Trophoblast cell (in vitro differentiated cells and primary cell): ENCODE measurements around the gene PHAX.

Experiments
- DNase-seq, 2 donors: peaks; one replicate each; pipeline ENCODE4 v3.0.0-alpha.2; 2016
- H2AFZ ChIP-seq: 2 replicates; pipeline ENCODE4 v1.6.1; 2013; ENCODE audit warnings: low read length, moderate library complexity, mild to moderate bottlenecking; ENCODE audit not compliant: insufficient read depth, poor library complexity
- H2AK5ac ChIP-seq: 2 replicates; pipeline ENCODE4 v1.6.1; 2013; ENCODE audit warnings: mild to moderate bottlenecking, low read length
- H2BK120ac ChIP-seq: 2 replicates; pipeline ENCODE4 v1.6.1; 2013; ENCODE audit warnings: low read length, mild to moderate bottlenecking, moderate library complexity; ENCODE audit not compliant: insufficient read depth, poor library complexity
- H2BK12ac ChIP-seq: 2 replicates; pipeline ENCODE4 v1.6.1; 2013; ENCODE audit warnings: mild to moderate bottlenecking, low read length, moderate library complexity
- H2BK5ac ChIP-seq: 2 replicates; pipeline ENCODE4 v1.6.1; 2013; ENCODE audit warnings: low read length, low read depth, moderate library complexity, mild to moderate bottlenecking; ENCODE audit not compliant: poor library complexity
- H3K14ac ChIP-seq: 2 replicates; pipeline ENCODE4 v1.6.1; 2013; ENCODE audit warnings: mild to moderate bottlenecking, low read length
- H3K18ac ChIP-seq: 2 replicates; pipeline ENCODE4 v1.6.1; 2013; ENCODE audit warnings: mild to moderate bottlenecking, low read length
- H3K23ac ChIP-seq: 2 replicates; pipeline ENCODE4 v1.6.1; 2013; ENCODE audit warnings: low read length
- H3K27ac ChIP-seq: 2 replicates; pipeline ENCODE4 v1.5.1; 2013; ENCODE audit warnings: low read depth, mild to moderate bottlenecking, inconsistent platforms, low read length, moderate library complexity
- H3K27me3 ChIP-seq: 2 replicates; pipeline ENCODE4 v1.6.1; 2013; ENCODE audit warnings: inconsistent platforms, mild to moderate bottlenecking, low read length, moderate library complexity; ENCODE audit not compliant: insufficient read depth
- H3K36me3 ChIP-seq, 2 experiments: 1 replicate in 1 of 2; 2 replicates in 1 of 2; pipeline ENCODE4 v1.6.1; 2013; ENCODE audit warnings: low read length in 2 of 2, mild to moderate bottlenecking in 2 of 2, moderate library complexity in 1 of 2; ENCODE audit not compliant: insufficient read depth in 2 of 2, control insufficient read depth in 1 of 2
- H3K4ac ChIP-seq: 2 replicates; pipeline ENCODE4 v1.6.1; 2013; ENCODE audit warnings: low read depth, mild to moderate bottlenecking, low read length, moderate library complexity
- H3K4me1 ChIP-seq, 2 experiments: 1 replicate in 1 of 2; 2 replicates in 1 of 2; pipeline ENCODE4 v1.6.1; 2013; ENCODE audit warnings: low read length in 2 of 2, mild to moderate bottlenecking in 2 of 2, moderate library complexity in 1 of 2; ENCODE audit not compliant: insufficient read depth in 2 of 2, control insufficient read depth in 1 of 2
- H3K4me2 ChIP-seq: 2 replicates; pipeline ENCODE4 v1.6.1; 2013; ENCODE audit warnings: inconsistent platforms, mild to moderate bottlenecking, low read length, moderate library complexity
- H3K4me3 ChIP-seq: 2 replicates; pipeline ENCODE4 v1.5.1; 2013; ENCODE audit warnings: mild to moderate bottlenecking, low read depth, low read length, inconsistent platforms
- H3K79me1 ChIP-seq: one replicate; pipeline ENCODE4 v1.6.1; 2013; ENCODE audit warnings: low read length
- H3K79me2 ChIP-seq: 2 replicates; pipeline ENCODE4 v1.6.1; 2013; ENCODE audit warnings: low read length, mild to moderate bottlenecking; ENCODE audit not compliant: control insufficient read depth, insufficient read depth, poor library complexity
- H3K9ac ChIP-seq: 2 replicates; pipeline ENCODE4 v1.6.1; 2013; ENCODE audit warnings: mild to moderate bottlenecking, low read length
- H3K9me3 ChIP-seq: 2 replicates; pipeline ENCODE4 v1.6.1; 2013; ENCODE audit warnings: low read depth, mild to moderate bottlenecking, control low read depth, inconsistent platforms, low read length; ENCODE audit not compliant: insufficient read depth
- H4K12ac ChIP-seq: 2 replicates; pipeline ENCODE4 v1.6.1; 2013; ENCODE audit warnings: low read depth, mild to moderate bottlenecking, low read length, moderate library complexity
- H4K8ac ChIP-seq: 2 replicates; pipeline ENCODE4 v1.6.1; 2013; ENCODE audit warnings: low read depth, mild to moderate bottlenecking, low read length, moderate library complexity
- H4K91ac ChIP-seq: one replicate; pipeline ENCODE4 v1.6.1; 2013; ENCODE audit warnings: low read depth, mild to moderate bottlenecking, low read length, moderate library complexity
- WGBS: extraction: QIAGEN DNeasy Blood & Tissue Kit; methylation state at CpG from one replicate; pipeline ENCODE4 v1.1.7; 2013; ENCODE audit warnings: missing lambda C conversion rate; ENCODE audit not compliant: insufficient read length, insufficient coverage; ENCODE audit errors: extremely low coverage; 5-methylcytosine and 5-hydroxymethylcytosine counted together

PHAX gene

DNA sequence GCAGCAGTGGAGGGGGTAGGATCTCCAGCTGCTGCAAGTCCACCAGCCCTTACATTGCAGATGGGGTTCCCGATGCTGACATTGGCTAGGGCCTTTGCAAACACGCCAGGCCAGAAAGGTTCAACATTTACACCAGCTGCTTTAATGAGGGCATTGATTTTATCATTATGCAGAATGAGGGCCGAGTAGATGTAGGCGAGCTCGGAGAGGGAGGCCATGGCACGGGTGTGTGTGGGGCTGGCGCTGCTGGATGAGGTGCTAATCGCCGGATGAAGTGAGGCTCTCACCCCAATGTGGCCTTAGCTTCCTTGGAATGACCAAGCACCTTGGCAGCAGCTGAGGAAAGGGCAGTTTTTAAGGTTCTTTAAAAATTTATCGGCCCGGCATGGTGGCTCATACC is 27.4 kb downstream of the PHAX start:
- H3K4ac ChIP-seq = no peak overlapping the region
- no peaks in the 10 kb centered on the region for H3K79me2 ChIP-seq
- no peak overlapping the region for H3K27ac ChIP-seq
- H3K18ac ChIP-seq = no peak overlapping the region
- H3K27me3 ChIP-seq = no peaks in the 10 kb centered on the region
- H2BK12ac ChIP-seq = no peak overlapping the region
- WGBS = no CpG with 5 or more reads among the region's 11 CpGs
- no peak overlapping the region for H3K4me2 ChIP-seq
- no peak overlapping the region for H4K12ac ChIP-seq
- H4K8ac ChIP-seq = no peak overlapping the region
- no peak overlapping the region for H2AFZ ChIP-seq
- H3K14ac ChIP-seq = no peak overlapping the region
- no peak overlapping the region for H2BK120ac ChIP-seq
- no peak overlapping the region for H2AK5ac ChIP-seq
- no peak overlapping the region for H4K91ac ChIP-seq
- no peak overlapping the region for H3K4me3 ChIP-seq
- no peaks in the 10 kb centered on the region for H3K9me3 ChIP-seq
- H2BK5ac ChIP-seq = no peak overlapping the region
- peaks cover 9% of the 10 kb centered on the region in 2 experiments for H3K36me3 ChIP-seq
- H3K79me1 ChIP-seq = no peaks in the 10 kb centered on the region
- H3K23ac ChIP-seq = no peak overlapping the region
- no peak for DNase-seq
- no peaks in the 10 kb centered on the region for H3K4me1 ChIP-seq
- no peak overlapping the region for H3K9ac ChIP-seq

DNA sequence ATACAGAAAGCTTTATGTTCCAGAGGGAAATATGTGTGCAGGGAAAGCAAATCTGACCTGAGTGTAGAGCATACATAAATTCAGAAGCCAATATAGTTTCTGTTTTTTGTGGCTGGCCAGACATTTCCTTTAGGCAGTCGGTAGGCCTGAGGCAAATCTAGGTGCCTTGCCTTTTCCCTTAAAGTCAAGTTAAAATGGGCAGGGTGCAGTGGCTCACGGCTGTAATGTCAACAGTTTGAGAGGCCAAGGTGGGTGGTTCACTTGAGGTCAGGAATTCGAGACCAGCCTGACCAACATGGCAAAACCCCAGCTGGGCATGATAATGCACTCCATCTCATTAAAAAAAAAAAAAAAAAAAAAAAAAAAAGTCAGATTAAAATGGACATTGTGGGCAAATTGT is 31.2 kb downstream of the PHAX start:
- no peak overlapping the region for H3K4me3 ChIP-seq
- H2AFZ ChIP-seq = no peak overlapping the region
- H2BK5ac ChIP-seq = no peak overlapping the region
- no peak overlapping the region for H3K9ac ChIP-seq
- H4K8ac ChIP-seq = no peak overlapping the region
- no peaks in the 10 kb centered on the region for H3K27me3 ChIP-seq
- no CpG with 5 or more reads among the region's 3 CpGs for WGBS
- H3K36me3 ChIP-seq = peaks cover 0 to 2% of the 10 kb centered on the region in 2 experiments
- H4K12ac ChIP-seq = no peak overlapping the region
- H3K27ac ChIP-seq = no peak overlapping the region
- H3K4me2 ChIP-seq = no peak overlapping the region
- H3K14ac ChIP-seq = no peak overlapping the region
- H3K79me2 ChIP-seq = no peaks in the 10 kb centered on the region
- H3K79me1 ChIP-seq = no peaks in the 10 kb centered on the region
- no peak overlapping the region for H3K4ac ChIP-seq
- H3K18ac ChIP-seq = no peak overlapping the region
- no peak overlapping the region for H3K23ac ChIP-seq
- DNase-seq = no peak
- no peaks in the 10 kb centered on the region for H3K9me3 ChIP-seq
- H2AK5ac ChIP-seq = no peak overlapping the region
- no peak overlapping the region for H4K91ac ChIP-seq
- H2BK12ac ChIP-seq = no peak overlapping the region
- H2BK120ac ChIP-seq = no peak overlapping the region
- H3K4me1 ChIP-seq = no peaks in the 10 kb centered on the region

DNA sequence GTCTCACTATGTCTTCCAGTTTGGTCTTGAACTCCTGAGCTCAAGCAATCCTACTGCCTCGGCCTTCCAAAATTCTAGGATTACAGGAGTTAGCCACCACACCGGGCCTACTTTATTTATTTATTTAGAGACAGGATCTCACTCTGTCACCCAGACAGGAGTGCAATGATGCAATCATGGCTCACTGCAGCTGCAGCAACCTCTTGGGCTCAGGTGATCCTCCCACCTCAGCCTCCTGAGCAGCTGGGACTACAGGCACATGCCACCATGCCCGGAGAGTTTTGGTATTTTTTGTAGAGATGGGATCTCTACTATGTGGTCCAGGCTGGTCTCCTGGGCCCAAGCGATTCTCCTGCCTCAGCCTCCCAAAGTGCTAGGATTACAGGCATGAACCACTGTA is 32.8 kb downstream of the PHAX start:
- Histone ChIP-seq H3K79me2 (no peaks in the 10 kb centered on the region), H2AFZ (no peak overlapping the region), H3K9me3 (no peaks in the 10 kb centered on the region), H2BK5ac (no peak overlapping the region), H3K9ac (no peak overlapping the region), H4K12ac (no peak overlapping the region), H3K4ac (no peak overlapping the region), H3K18ac (no peak overlapping the region), H3K4me2 (no peak overlapping the region), H3K36me3 (no peaks in the 10 kb centered on the region), H2BK12ac (no peak overlapping the region), H4K91ac (no peak overlapping the region), H3K27me3 (no peaks in the 10 kb centered on the region), H3K14ac (no peak overlapping the region), H4K8ac (no peak overlapping the region), H3K79me1 (no peaks in the 10 kb centered on the region), H3K4me1 (no peaks in the 10 kb centered on the region), H2AK5ac (no peak overlapping the region), H3K27ac (no peak overlapping the region), H3K4me3 (no peak overlapping the region), H2BK120ac (no peak overlapping the region), H3K23ac (no peak overlapping the region)
- DNase-seq = peak; percentile 70 to 81
- no CpG with 5 or more reads among the region's 4 CpGs for WGBS

DNA sequence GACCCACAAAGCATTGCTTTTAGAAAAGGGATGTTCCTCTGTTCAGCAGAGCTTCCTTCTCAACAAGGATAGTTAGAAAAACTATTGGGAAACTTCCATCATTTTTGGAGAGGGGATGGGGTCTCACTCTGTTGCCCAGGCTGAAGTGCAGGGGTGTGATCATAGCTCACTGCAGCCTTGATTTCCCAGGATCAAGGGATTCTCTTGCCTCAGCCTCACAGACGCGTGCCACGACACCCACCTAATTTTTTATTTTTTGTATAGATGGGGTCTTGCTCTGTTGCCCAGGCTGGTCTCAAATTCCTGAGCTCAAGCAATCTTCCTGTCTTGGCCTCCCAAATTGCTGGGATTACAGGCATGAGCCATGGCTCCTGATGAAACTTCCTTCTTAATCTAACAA is 34.8 kb downstream of the PHAX start:
- H3K9ac ChIP-seq = no peak overlapping the region
- H4K12ac ChIP-seq = no peak overlapping the region
- no peaks in the 10 kb centered on the region for H3K9me3 ChIP-seq
- no peaks in the 10 kb centered on the region for H3K79me2 ChIP-seq
- no peak for DNase-seq
- no peak overlapping the region for H4K8ac ChIP-seq
- no peak overlapping the region for H3K23ac ChIP-seq
- H2BK12ac ChIP-seq = no peak overlapping the region
- H3K4ac ChIP-seq = no peak overlapping the region
- H2AK5ac ChIP-seq = no peak overlapping the region
- no peak overlapping the region for H2AFZ ChIP-seq
- no peaks in the 10 kb centered on the region for H3K27me3 ChIP-seq
- H3K18ac ChIP-seq = no peak overlapping the region
- H3K4me1 ChIP-seq = no peaks in the 10 kb centered on the region
- H3K79me1 ChIP-seq = no peaks in the 10 kb centered on the region
- no peak overlapping the region for H2BK120ac ChIP-seq
- no peak overlapping the region for H3K4me2 ChIP-seq
- no peak overlapping the region for H2BK5ac ChIP-seq
- H3K36me3 ChIP-seq = no peaks in the 10 kb centered on the region
- no peak overlapping the region for H4K91ac ChIP-seq
- H3K14ac ChIP-seq = no peak overlapping the region
- no CpG with 5 or more reads among the region's 3 CpGs for WGBS
- H3K4me3 ChIP-seq = no peak overlapping the region
- H3K27ac ChIP-seq = no peak overlapping the region
